Suprapubic skin (tissue), 4 donors: ENCODE measurements around the gene JMJD4.

Source experiments
- EP300 ChIP-seq: sonication (generic); formaldehyde crosslinking; IDR thresholded peaks from one replicate; pipeline ENCODE4 v1.6.1; 2017; ENCODE audit warnings: antibody characterized with exemption
- POLR2A ChIP-seq, 2 donors: fragments of 450-650 bp; IDR thresholded peaks; one replicate each; pipeline ENCODE4 v1.6.1; 2017; ENCODE audit warnings: antibody characterized with exemption in 2 of 2, mild to moderate bottlenecking in 2 of 2, moderate library complexity in 2 of 2
- POLR2AphosphoS5 ChIP-seq, 3 donors: sonication (generic); formaldehyde crosslinking; IDR thresholded peaks; one replicate each; pipeline ENCODE4 v1.6.1; 2017; ENCODE audit warnings: antibody characterized with exemption in 3 of 3
- TF ChIP-seq, protein P1 (sequence below), 2 donors: fragments of 200-600 bp in 1 of 2; fragments of 450-650 bp in 1 of 2; sonication (generic) in 1 of 2; IDR thresholded peaks; one replicate each; pipeline ENCODE4 v1.5.1; 2016 to 2019; ENCODE audit warnings: antibody characterized with exemption in 2 of 2, mild to moderate bottlenecking in 1 of 2, moderate library complexity in 1 of 2

DNA sequence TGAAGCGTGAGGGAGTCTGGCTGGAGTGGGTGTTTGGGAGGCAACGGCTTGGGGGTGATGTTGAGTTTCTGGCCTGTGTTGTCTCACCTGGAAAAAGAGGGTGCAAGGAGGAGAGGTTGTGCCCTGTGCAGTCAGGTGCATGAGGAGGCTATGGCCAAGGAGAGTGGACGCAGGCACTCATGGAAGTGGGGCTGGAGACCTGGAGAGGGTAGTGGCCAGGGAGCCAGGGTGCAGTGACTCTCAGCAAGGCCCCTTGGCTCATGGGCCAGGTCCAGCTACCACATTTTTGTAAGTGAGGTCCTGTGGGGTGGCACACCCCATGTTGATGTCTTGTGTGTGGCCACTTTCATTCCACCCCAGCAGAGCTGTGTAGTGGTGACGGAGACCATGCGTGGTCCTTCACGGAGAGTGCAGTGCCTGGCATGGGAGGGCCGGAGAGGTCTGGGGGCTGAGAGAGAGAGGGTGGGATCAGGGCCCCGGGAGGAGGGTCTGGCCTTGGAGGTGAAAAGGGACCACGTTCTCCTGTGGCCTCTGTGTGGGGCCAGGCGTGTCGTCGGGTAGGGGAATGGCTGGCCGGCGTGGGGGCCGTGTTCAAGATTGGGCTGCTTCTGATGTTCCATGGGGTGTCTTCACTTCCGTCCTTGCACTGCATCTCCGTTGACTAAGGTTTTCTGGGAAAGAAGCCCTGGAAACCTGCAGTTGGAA is 6.2 kb upstream of the JMJD4 start:
- TF ChIP-seq, protein P1, sequence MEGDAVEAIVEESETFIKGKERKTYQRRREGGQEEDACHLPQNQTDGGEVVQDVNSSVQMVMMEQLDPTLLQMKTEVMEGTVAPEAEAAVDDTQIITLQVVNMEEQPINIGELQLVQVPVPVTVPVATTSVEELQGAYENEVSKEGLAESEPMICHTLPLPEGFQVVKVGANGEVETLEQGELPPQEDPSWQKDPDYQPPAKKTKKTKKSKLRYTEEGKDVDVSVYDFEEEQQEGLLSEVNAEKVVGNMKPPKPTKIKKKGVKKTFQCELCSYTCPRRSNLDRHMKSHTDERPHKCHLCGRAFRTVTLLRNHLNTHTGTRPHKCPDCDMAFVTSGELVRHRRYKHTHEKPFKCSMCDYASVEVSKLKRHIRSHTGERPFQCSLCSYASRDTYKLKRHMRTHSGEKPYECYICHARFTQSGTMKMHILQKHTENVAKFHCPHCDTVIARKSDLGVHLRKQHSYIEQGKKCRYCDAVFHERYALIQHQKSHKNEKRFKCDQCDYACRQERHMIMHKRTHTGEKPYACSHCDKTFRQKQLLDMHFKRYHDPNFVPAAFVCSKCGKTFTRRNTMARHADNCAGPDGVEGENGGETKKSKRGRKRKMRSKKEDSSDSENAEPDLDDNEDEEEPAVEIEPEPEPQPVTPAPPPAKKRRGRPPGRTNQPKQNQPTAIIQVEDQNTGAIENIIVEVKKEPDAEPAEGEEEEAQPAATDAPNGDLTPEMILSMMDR (IDR thresholded peaks at IDR 0.05): no peak
- TF ChIP-seq POLR2A (IDR thresholded peaks at IDR 0.05) (no peak), EP300 (no peak), POLR2AphosphoS5 (IDR thresholded peaks at IDR 0.05) (no peak)
